ENCODE results near the gene WDR75. TPM values are rescaled to one million over a fixed set of nuclear protein-coding genes. Genes with fewer than 3 reads are reported as not detected.

WDR75 gene
- total RNA-seq, 4 donors from 2014 or later, result 14.0 to 21.4 (median 16.7) TPM

- ATAC-seq (no peak), DNase-seq (no peak)
- in situ Hi-C loops (cut with MboI; ENCODE audit: low sequenced_read_pairs in 4 of 4), result no loop called here
- TF ChIP-seq CTCF (IDR thresholded peaks at IDR 0.05 in 4 of 5, conservative IDR thresholded peaks at IDR 0.05 in 1 of 5), result no peak
- TF ChIP-seq POLR2A (IDR thresholded peaks at IDR 0.05), result no peak
- intact Hi-C loops (cut with DNase I; ENCODE audit: low total_unique reads), result no loop called here
- Histone ChIP-seq H3K4me3 (no peak overlapping the region), H3K27me3 (no peaks in the 10 kb centered on the region), H3K4me1 (no peaks in the 10 kb centered on the region), H3K9me3 (no peaks in the 10 kb centered on the region), H3K36me3 (no peaks in the 10 kb centered on the region), H3K27ac (no peak overlapping the region)
These were observed 70.7 kb downstream of the WDR75 start for GRCh38 chr2:189511960-189512319.

GRCh38 chr2:189512879-189513278 lies 71.6 kb downstream of the WDR75 start:
- no peak for TF ChIP-seq CTCF (IDR thresholded peaks at IDR 0.05 in 4 of 5, conservative IDR thresholded peaks at IDR 0.05 in 1 of 5)
- no peak for TF ChIP-seq POLR2A (IDR thresholded peaks at IDR 0.05)
- Histone ChIP-seq H3K4me1 (no peaks in the 10 kb centered on the region), H3K36me3 (no peaks in the 10 kb centered on the region), H3K27ac (no peak overlapping the region), H3K9me3 (no peaks in the 10 kb centered on the region), H3K4me3 (no peak overlapping the region), H3K27me3 (no peaks in the 10 kb centered on the region)
- ATAC-seq (no peak), DNase-seq (no peak)
- intact Hi-C loops (cut with DNase I; ENCODE audit: low total_unique reads) (no loop called here), in situ Hi-C loops (cut with MboI; ENCODE audit: low sequenced_read_pairs in 4 of 4) (no loop called here)

GRCh38 chr2:189514104-189514503 lies 72.8 kb downstream of the WDR75 start:
- H3K27ac ChIP-seq, result no peak overlapping the region
- no peaks in the 10 kb centered on the region for H3K4me1 ChIP-seq
- H3K36me3 ChIP-seq, result no peaks in the 10 kb centered on the region
- in situ Hi-C loops (cut with MboI; ENCODE audit: low sequenced_read_pairs in 4 of 4), result no loop called here
- no peak for DNase-seq
- intact Hi-C loops (cut with DNase I; ENCODE audit: low total_unique reads), result no loop called here
- no peaks in the 10 kb centered on the region for H3K9me3 ChIP-seq
- no peak for TF ChIP-seq CTCF (IDR thresholded peaks at IDR 0.05 in 4 of 5, conservative IDR thresholded peaks at IDR 0.05 in 1 of 5)
- no peak for TF ChIP-seq POLR2A (IDR thresholded peaks at IDR 0.05)
- no peaks in the 10 kb centered on the region for H3K27me3 ChIP-seq
- ATAC-seq, result peak in 1 of 2 donors; percentile 53
- H3K4me3 ChIP-seq, result no peak overlapping the region

GRCh38 chr2:189515264-189515663 lies 74.0 kb downstream of the WDR75 start:
- in situ Hi-C loops (cut with MboI; ENCODE audit: low sequenced_read_pairs in 4 of 4) (no loop called here), intact Hi-C loops (cut with DNase I; ENCODE audit: low total_unique reads) (no loop called here)
- H3K4me3 ChIP-seq, result no peak overlapping the region
- ATAC-seq (no peak), DNase-seq (no peak)
- H3K4me1 ChIP-seq, result no peaks in the 10 kb centered on the region
- H3K9me3 ChIP-seq, result no peaks in the 10 kb centered on the region
- TF ChIP-seq POLR2A (IDR thresholded peaks at IDR 0.05), result no peak
- TF ChIP-seq CTCF (IDR thresholded peaks at IDR 0.05 in 4 of 5, conservative IDR thresholded peaks at IDR 0.05 in 1 of 5), result no peak
- no peaks in the 10 kb centered on the region for H3K27me3 ChIP-seq
- H3K27ac ChIP-seq, result no peak overlapping the region
- H3K36me3 ChIP-seq, result no peaks in the 10 kb centered on the region

DNA sequence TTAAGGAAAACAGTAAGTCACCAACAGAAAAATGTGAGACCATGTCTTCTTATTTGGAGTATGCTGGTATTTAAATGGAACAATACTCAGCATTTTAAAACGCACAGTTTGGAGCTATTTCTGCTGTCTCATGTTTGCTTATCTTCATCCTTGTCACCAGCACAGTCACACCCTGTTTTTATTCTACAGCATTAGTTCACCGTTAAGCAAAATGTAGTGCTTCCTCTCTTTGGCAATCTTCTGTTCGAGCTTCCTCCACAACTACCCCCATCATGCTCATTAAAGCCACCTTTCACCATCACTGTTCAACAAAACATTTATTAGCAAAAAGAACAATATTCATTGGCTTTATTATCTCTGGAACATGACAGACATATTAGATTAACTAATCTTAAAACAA lies 75.3 kb downstream of the WDR75 start:
- in situ Hi-C loops (cut with MboI; ENCODE audit: low sequenced_read_pairs in 4 of 4), result no loop called here
- H3K27ac ChIP-seq, result no peak overlapping the region
- no peak for DNase-seq
- no peaks in the 10 kb centered on the region for H3K27me3 ChIP-seq
- TF ChIP-seq POLR2A (IDR thresholded peaks at IDR 0.05) (no peak), CTCF (IDR thresholded peaks at IDR 0.05 in 4 of 5, conservative IDR thresholded peaks at IDR 0.05 in 1 of 5) (no peak)
- H3K9me3 ChIP-seq, result no peaks in the 10 kb centered on the region
- H3K4me1 ChIP-seq, result peaks cover 0 to under 1% of the 10 kb centered on the region in 2 donors
- intact Hi-C loops (cut with DNase I; ENCODE audit: low total_unique reads), result no loop called here
- H3K4me3 ChIP-seq, result no peak overlapping the region
- no peaks in the 10 kb centered on the region for H3K36me3 ChIP-seq
- ATAC-seq, result no peak
